GM23248 (cell line): ENCODE data around the gene CDKAL1.

Source experiments
- EZH2 ChIP-seq: fragments of 200-600 bp; sonication (generic); IDR thresholded peaks from 2 replicates; pipeline ENCODE4 v1.6.1; 2018; ENCODE audit warnings: antibody characterized with exemption, mild to moderate bottlenecking; ENCODE audit not compliant: insufficient read depth, poor library complexity, severe bottlenecking
- EZH2phosphoT487 ChIP-seq: fragments of 200-600 bp; sonication (generic); IDR thresholded peaks from 2 replicates; pipeline ENCODE4 v1.6.1; 2018; ENCODE audit warnings: antibody characterized with exemption, moderate library complexity, mild to moderate bottlenecking, low read depth; ENCODE audit not compliant: insufficient read depth

GRCh38 chr6:21220271-21220987, 686.2 kb downstream of the CDKAL1 start:
- TF ChIP-seq EZH2 (no peak), EZH2phosphoT487 (no peak)
